Type B pancreatic cell (in vitro differentiated cells): Measurements from ENCODE around the gene PTPRU. TPM values are rescaled to one million over a fixed set of nuclear protein-coding genes. Genes with fewer than 3 reads are reported as not detected.
"Not testable (repeated sequence)": the region's sequence is repeated elsewhere in the genome, so short reads cannot be mapped to it uniquely, and the experiment has no call there.

ENCODE experiments used
- DNase-seq: peaks from one replicate; pipeline ENCODE4 v3.0.0; 2021; ENCODE audit warnings: mixed read lengths; ENCODE audit not compliant: unreplicated experiment; ENCODE audit errors: extremely low spot score
- H3K27ac Mint-ChIP-seq: 2 replicates; pipeline ENCODE4 v1.8.0; 2021; ENCODE audit warnings: mild to moderate bottlenecking, mixed read lengths
- H3K27me3 Mint-ChIP-seq: 2 replicates; pipeline ENCODE4 v1.8.0; 2021; ENCODE audit warnings: mixed read lengths
- H3K36me3 Mint-ChIP-seq: 2 replicates; pipeline ENCODE4 v1.8.0; 2021; ENCODE audit warnings: mixed read lengths
- H3K4me1 Mint-ChIP-seq: one replicate; pipeline ENCODE4 v1.8.0; 2021; ENCODE audit warnings: mixed read lengths; ENCODE audit not compliant: unreplicated experiment
- H3K4me3 Mint-ChIP-seq: 2 replicates; pipeline ENCODE4 v1.8.0; 2021; ENCODE audit warnings: mild to moderate bottlenecking, mixed read lengths
- H3K9me3 Mint-ChIP-seq: 2 replicates; pipeline ENCODE4 v1.8.0; 2021; ENCODE audit warnings: mixed read lengths
- CTCF ChIP-seq: fragments of 200-600 bp; sonication (generic); conservative IDR thresholded peaks from 2 replicates; pipeline ENCODE4 v1.5.0; 2021; ENCODE audit warnings: antibody characterized with exemption, mild to moderate bottlenecking
- total RNA-seq: library from RNA; stranded (reverse); gene quantifications from 2 replicates; pipeline ENCODE4 v1.2.1, GENCODE V29; 2021; ENCODE audit warnings: low replicate concordance

PTPRU gene
- total RNA-seq, 1 donor from 2014 or later = 66.6 TPM

GRCh38 chr1:29211086-29212030, 25.0 kb upstream of the PTPRU start:
- DNase-seq = no peak
- Mint-ChIP-seq H3K4me3 (no peak overlapping the region), H3K4me1 (no peaks in the 10 kb centered on the region), H3K27ac (no peak overlapping the region), H3K27me3 (no peaks in the 10 kb centered on the region), H3K9me3 (no peaks in the 10 kb centered on the region), H3K36me3 (peaks cover 13% of the 10 kb centered on the region)
- TF ChIP-seq CTCF = no peak

- Mint-ChIP-seq H3K4me1 (no peaks in the 10 kb centered on the region), H3K4me3 (no peak overlapping the region), H3K9me3 (no peaks in the 10 kb centered on the region), H3K27me3 (no peaks in the 10 kb centered on the region), H3K27ac (no peak overlapping the region), H3K36me3 (peaks cover 13% of the 10 kb centered on the region)
- TF ChIP-seq CTCF = no peak
- no peak for DNase-seq
Observed at GRCh38 chr1:29213055-29213454, 23.3 kb upstream of the PTPRU start.

GRCh38 chr1:29217633-29218032, 18.7 kb upstream of the PTPRU start:
- H3K9me3 Mint-ChIP-seq = no peaks in the 10 kb centered on the region
- H3K4me3 Mint-ChIP-seq = no peak overlapping the region
- peaks cover 14% of the 10 kb centered on the region for H3K36me3 Mint-ChIP-seq
- H3K27ac Mint-ChIP-seq = no peak overlapping the region
- no peaks in the 10 kb centered on the region for H3K27me3 Mint-ChIP-seq
- DNase-seq = no peak
- H3K4me1 Mint-ChIP-seq = no peaks in the 10 kb centered on the region
- TF ChIP-seq CTCF = no peak

GRCh38 chr1:29218223-29218622, 18.1 kb upstream of the PTPRU start:
- Mint-ChIP-seq H3K36me3 (peaks cover 11% of the 10 kb centered on the region), H3K4me1 (peaks cover 6% of the 10 kb centered on the region), H3K9me3 (no peaks in the 10 kb centered on the region), H3K4me3 (no peak overlapping the region), H3K27ac (no peak overlapping the region), H3K27me3 (no peaks in the 10 kb centered on the region)
- DNase-seq = no peak
- no peak for TF ChIP-seq CTCF

GRCh38 chr1:29221296-29221695, 15.0 kb upstream of the PTPRU start:
- TF ChIP-seq CTCF = no peak
- H3K4me1 Mint-ChIP-seq = peaks cover 8% of the 10 kb centered on the region
- no peaks in the 10 kb centered on the region for H3K27me3 Mint-ChIP-seq
- H3K36me3 Mint-ChIP-seq = peaks cover 11% of the 10 kb centered on the region
- no peak for DNase-seq
- H3K4me3 Mint-ChIP-seq = no peak overlapping the region
- no peak overlapping the region for H3K27ac Mint-ChIP-seq
- no peaks in the 10 kb centered on the region for H3K9me3 Mint-ChIP-seq

- H3K4me1 Mint-ChIP-seq, H3K27ac Mint-ChIP-seq, DNase-seq, H3K9me3 Mint-ChIP-seq, H3K27me3 Mint-ChIP-seq, H3K4me3 Mint-ChIP-seq: not testable (repeated sequence)
- H3K36me3 Mint-ChIP-seq = peaks cover 11% of the 10 kb centered on the region
Observed at GRCh38 chr1:29222260-29222659, 14.1 kb upstream of the PTPRU start.
